ENCODE data around the gene RPS4Y1. TPM values are rescaled to one million over a fixed set of nuclear protein-coding genes. Genes with fewer than 3 reads are reported as not detected.

RPS4Y1 gene
- total and polyA plus RNA-seq, 2 of the 4 experiments (the other 2 are of a cell fraction), result not detected

- Histone ChIP-seq H2BK20ac (ENCODE audit: low read depth, low read length) (no peak overlapping the region), H2BK5ac (ENCODE audit: low read depth, low read length, poor library complexity, severe bottlenecking) (no peak overlapping the region), H2AK9ac (replicated peaks; ENCODE audit: low read depth, low read length, poor library complexity) (no peak overlapping the region), H4K5ac (ENCODE audit: low read depth, low read length) (no peak overlapping the region), H3K23ac (ENCODE audit: low read depth, low read length) (no peak overlapping the region), H3K27ac (ENCODE audit: insufficient read depth, low read length) (no peak overlapping the region), H3K4me3 (ENCODE audit: insufficient read depth, low read depth, low read length) (no peak overlapping the region), H4K91ac (ENCODE audit: insufficient read depth, low read depth, low read length) (no peak overlapping the region), H3K36me3 (ENCODE audit: control insufficient read depth, insufficient read depth, low read length) (no peaks in the 10 kb centered on the region), H3K56ac (ENCODE audit: extremely low read depth, insufficient read depth, low read length) (no peak overlapping the region), H3K14ac (replicated peaks; ENCODE audit: low read depth, low read length) (no peak overlapping the region), H4K8ac (ENCODE audit: low read depth in 2 of 2, low read length in 2 of 2) (no peak overlapping the region), H2BK15ac (ENCODE audit: low read depth, low read length) (no peak overlapping the region), H2BK120ac (ENCODE audit: low read depth, low read length) (no peak overlapping the region), H3K18ac (ENCODE audit: low read depth, low read length) (no peak overlapping the region), H2AK5ac (ENCODE audit: low read depth, low read length) (no peak overlapping the region), H3K9me3 (ENCODE audit: control insufficient read depth, insufficient read depth, low read length) (no peaks in the 10 kb centered on the region), H3K79me1 (ENCODE audit: low read depth in 1 of 2, low read length in 2 of 2) (no peaks in the 10 kb centered on the region), H3K27me3 (ENCODE audit: control insufficient read depth, insufficient read depth, low read length) (no peaks in the 10 kb centered on the region), H3K9ac (ENCODE audit: low read depth, low read length) (no peak overlapping the region), H3K9me1 (ENCODE audit: insufficient read depth, low read length) (no peaks in the 10 kb centered on the region), H4K20me1 (ENCODE audit: insufficient read depth, low read length) (no peaks in the 10 kb centered on the region), H2AFZ (replicated peaks; ENCODE audit: low read length, poor library complexity) (no peak overlapping the region), H3K4me2 (ENCODE audit: low read depth, low read length) (no peak overlapping the region), H3K4me1 (ENCODE audit: control insufficient read depth, insufficient read depth, low read length) (no peaks in the 10 kb centered on the region), H3K4ac (ENCODE audit: low read depth, low read length) (no peak overlapping the region)
- TF ChIP-seq MXI1 (IDR thresholded peaks at IDR 0.05; ENCODE audit: borderline replicate concordance, low read depth, low read length) (no peak), RFX5 (IDR thresholded peaks at IDR 0.05; ENCODE audit: low read depth, low read length) (no peak), CEBPB (IDR thresholded peaks at IDR 0.05; ENCODE audit: low read depth, low read length) (no peak), USF2 (IDR thresholded peaks at IDR 0.05; ENCODE audit: low read depth, low read length) (no peak), RCOR1 (IDR thresholded peaks at IDR 0.05; ENCODE audit: insufficient replicate concordance, low read length) (no peak), CHD1 (IDR thresholded peaks at IDR 0.05; ENCODE audit: low read depth, low read length) (no peak), MAFK (IDR thresholded peaks at IDR 0.05; ENCODE audit: low read depth, low read length) (no peak), MAZ (IDR thresholded peaks at IDR 0.05; ENCODE audit: borderline replicate concordance, low read depth, low read length) (no peak), RAD21 (IDR thresholded peaks at IDR 0.05; ENCODE audit: low read length) (no peak), NFE2L2 (IDR thresholded peaks at IDR 0.05; ENCODE audit: low read depth, low read length) (no peak), ELK1 (IDR thresholded peaks at IDR 0.05; ENCODE audit: borderline replicate concordance, low read depth, low read length) (no peak), SMC3 (IDR thresholded peaks at IDR 0.05; ENCODE audit: low read depth, low read length) (no peak)
- ChIA-PET CTCF (no interaction called here), POLR2A (ENCODE audit: unreplicated experiment) (no interaction called here)
- in situ Hi-C loops (cut with MboI; ENCODE audit: low sequenced_read_pairs), result no loop called here
- BruUV-seq (replicated peaks), result no TSS peak
- dilution Hi-C loops (cut with HindIII; ENCODE audit: low sequenced_read_pairs, unreplicated experiment), result no loop called here
- no peak for ATAC-seq (ENCODE audit: low read depth)
- intact Hi-C loops (cut with micrococcal nuclease), result no loop called here
- DNase-seq, result no peak
These were observed 6.2 kb upstream of the RPS4Y1 start for GRCh38 chrY:2835230-2835629.
